ENCODE results near the gene CLEC9A. TPM values are rescaled to one million over a fixed set of nuclear protein-coding genes. Genes with fewer than 3 reads are reported as not detected.

Gene CLEC9A
- total and polyA plus RNA-seq, 2 of the 8 experiments (the other 6 are each of a cell fraction or from before 2014, with no cell fraction given): not detected

DNA sequence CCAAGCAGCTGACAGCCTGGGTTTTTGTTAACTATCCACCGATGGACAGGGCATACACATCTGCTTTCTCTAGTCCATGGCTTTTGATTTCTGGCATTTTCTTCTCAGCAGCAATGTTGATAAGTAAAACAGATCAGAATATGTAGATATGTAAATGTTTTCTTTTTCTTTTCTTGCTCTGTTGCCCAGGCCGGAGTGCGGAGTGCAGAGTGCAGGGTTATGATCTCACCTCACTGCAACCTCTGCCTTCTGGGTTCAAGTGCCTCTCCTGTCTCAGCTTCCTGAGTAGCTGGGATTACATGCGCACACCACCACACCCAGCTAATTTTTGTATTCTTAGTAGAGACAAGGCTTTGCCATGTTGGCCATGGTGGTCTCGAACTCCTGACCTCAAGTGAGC is 27.9 kb downstream of the CLEC9A start (continued):
- no peak for TF ChIP-seq KDM4A (IDR thresholded peaks at IDR 0.05; ENCODE audit: low read depth, low read length, severe bottlenecking)
- TF ChIP-seq RFX5 (IDR thresholded peaks at IDR 0.05; ENCODE audit: borderline replicate concordance, low read depth, low read length): no peak
